Measurements from ENCODE around the gene TMEM176A. TPM values are rescaled to one million over a fixed set of nuclear protein-coding genes. Genes with fewer than 3 reads are reported as not detected.
A peak's percentile ranks its signal among the peaks of the same experiment; 100 is the strongest.

The TMEM176A gene
- total RNA-seq, 2 experiments from 2014 or later: not detected

- Mint-ChIP-seq H3K4me1 (peaks cover 4% of the 10 kb centered on the region), H3K4me3 (no peak overlapping the region), H3K36me3 (ENCODE audit: low read depth) (peaks cover 3% of the 10 kb centered on the region), H3K27me3 (peaks cover 27% of the 10 kb centered on the region), H3K9me3 (peaks cover 4% of the 10 kb centered on the region), H3K27ac (no peak overlapping the region)
- CTCF ChIA-PET: interaction anchor here (0.6 to 1.2 kb wide), 9 partner anchors 10 to 420 kb away, joined by 3 to 6 read pairs (median 3); no protein-coding TSS in a partner anchor
- no peak for DNase-seq
- POLR2A ChIA-PET: interaction anchor here (0.5 to 0.6 kb wide), 2 partner anchors 56 to 330 kb away, joined by 3 to 4 read pairs; no protein-coding TSS in a partner anchor
Observed at GRCh38 chr7:150778014-150778737, 22.4 kb upstream of the TMEM176A start.

GRCh38 chr7:150778738-150779301 is 21.7 kb upstream of the TMEM176A start:
- ChIA-PET CTCF (interaction anchor here (0.6 to 1.2 kb wide), 10 partner anchors 9 to 420 kb away, joined by 3 to 6 read pairs (median 3); no protein-coding TSS in a partner anchor), POLR2A (interaction anchor here (0.5 to 0.6 kb wide), 2 partner anchors 56 to 330 kb away, joined by 3 to 4 read pairs; no protein-coding TSS in a partner anchor)
- Mint-ChIP-seq H3K27ac (no peak overlapping the region), H3K27me3 (peaks cover 24% of the 10 kb centered on the region), H3K4me3 (no peak overlapping the region), H3K36me3 (ENCODE audit: low read depth) (no peaks in the 10 kb centered on the region), H3K9me3 (peaks cover 4% of the 10 kb centered on the region), H3K4me1 (peaks cover 4% of the 10 kb centered on the region)
- DNase-seq: peak; percentile 77

DNA sequence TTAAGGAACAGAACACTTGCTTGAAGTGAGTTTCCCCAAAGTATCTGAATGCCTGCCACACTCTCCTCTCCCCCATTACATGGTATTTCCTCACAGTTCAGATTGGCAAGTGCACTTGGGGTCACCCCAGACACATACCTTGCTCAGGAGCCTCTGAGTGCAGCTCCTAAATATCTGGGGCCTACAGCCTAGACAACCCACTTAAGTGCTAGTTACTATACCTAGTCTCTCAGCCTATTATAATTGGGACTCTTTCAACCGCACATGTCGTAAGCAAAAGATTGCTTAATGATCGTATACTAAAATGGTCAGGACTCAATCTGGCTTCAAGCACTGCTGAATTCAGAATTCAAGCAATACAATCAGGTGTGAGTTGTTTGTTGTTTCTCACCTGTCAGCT is 20.3 kb upstream of the TMEM176A start:
- Mint-ChIP-seq H3K4me1 (peaks cover 4% of the 10 kb centered on the region), H3K9me3 (no peaks in the 10 kb centered on the region), H3K27me3 (peaks cover 23% of the 10 kb centered on the region), H3K27ac (no peak overlapping the region), H3K4me3 (no peak overlapping the region), H3K36me3 (ENCODE audit: low read depth) (no peaks in the 10 kb centered on the region)
- no peak for DNase-seq
- CTCF ChIA-PET: interaction anchor here (0.6 to 1.1 kb wide), 3 partner anchors 250 to 527 kb away, joined by 3 read pairs; no protein-coding TSS in a partner anchor
- POLR2A ChIA-PET: no interaction called here

DNA sequence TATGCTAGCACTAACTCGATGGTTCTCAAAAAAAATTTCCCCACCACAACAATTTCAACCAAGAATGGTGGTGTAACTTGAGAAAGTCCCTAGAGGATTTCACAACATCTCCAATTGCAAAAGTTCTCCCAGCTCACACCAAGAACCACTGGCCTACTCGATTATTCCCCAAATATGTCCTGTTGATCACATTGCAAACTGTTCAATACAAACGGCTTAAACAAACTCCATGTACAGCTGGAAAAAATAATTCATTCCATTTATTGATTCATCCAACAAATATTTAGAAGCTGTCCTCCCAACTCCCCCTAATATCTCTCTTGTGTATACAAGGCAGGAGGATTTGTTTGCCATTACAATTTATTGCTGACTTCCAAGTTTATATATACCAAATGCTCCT is 19.5 kb upstream of the TMEM176A start:
- no peaks in the 10 kb centered on the region for H3K36me3 Mint-ChIP-seq (ENCODE audit: low read depth)
- H3K4me1 Mint-ChIP-seq: peaks cover 10% of the 10 kb centered on the region
- ChIA-PET CTCF (no interaction called here), POLR2A (no interaction called here)
- no peak overlapping the region for H3K4me3 Mint-ChIP-seq
- DNase-seq: no peak
- no peak overlapping the region for H3K27ac Mint-ChIP-seq
- peaks cover 23% of the 10 kb centered on the region for H3K27me3 Mint-ChIP-seq
- no peaks in the 10 kb centered on the region for H3K9me3 Mint-ChIP-seq

DNA sequence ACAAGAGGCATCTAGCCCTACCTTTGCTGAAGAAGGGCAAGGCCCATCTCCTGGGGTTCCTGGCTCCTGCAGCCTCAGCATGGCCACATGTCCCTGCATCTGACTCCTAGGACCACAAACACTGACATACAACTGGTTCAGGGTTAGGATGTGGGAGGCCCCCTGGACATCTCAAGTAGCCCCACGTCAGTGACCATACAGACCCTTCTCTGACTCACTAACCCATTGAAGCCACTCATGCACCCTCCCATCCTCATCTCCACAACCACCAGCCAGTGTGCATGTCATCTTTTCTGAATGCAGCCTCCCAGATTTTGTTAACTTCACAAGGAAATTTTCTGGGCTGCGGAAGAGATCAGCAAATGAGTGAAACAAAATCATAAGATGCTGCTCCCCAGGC is 18.6 kb upstream of the TMEM176A start:
- H3K4me1 Mint-ChIP-seq: peaks cover 12% of the 10 kb centered on the region

GRCh38 chr7:150784120-150784736 is 16.3 kb upstream of the TMEM176A start:
- peaks cover 15% of the 10 kb centered on the region for H3K27me3 Mint-ChIP-seq
- H3K9me3 Mint-ChIP-seq: no peaks in the 10 kb centered on the region
- H3K4me1 Mint-ChIP-seq: peaks cover 11% of the 10 kb centered on the region
- no peak overlapping the region for H3K27ac Mint-ChIP-seq
- no peaks in the 10 kb centered on the region for H3K36me3 Mint-ChIP-seq (ENCODE audit: low read depth)
- no peak overlapping the region for H3K4me3 Mint-ChIP-seq
- ChIA-PET POLR2A (no interaction called here), CTCF (no interaction called here)
- no peak for DNase-seq

More for the DNA sequence above, 18.6 kb upstream of the TMEM176A start:
- no peak overlapping the region for H3K4me3 Mint-ChIP-seq
- no peak overlapping the region for H3K27ac Mint-ChIP-seq
- POLR2A ChIA-PET: no interaction called here
- H3K9me3 Mint-ChIP-seq: no peaks in the 10 kb centered on the region
- no peak for DNase-seq
- H3K27me3 Mint-ChIP-seq: peaks cover 20% of the 10 kb centered on the region
- H3K36me3 Mint-ChIP-seq (ENCODE audit: low read depth): no peaks in the 10 kb centered on the region
- CTCF ChIA-PET: no interaction called here

GRCh38 chr7:150784954-150785353 is 15.6 kb upstream of the TMEM176A start:
- POLR2A ChIA-PET: no interaction called here
- H3K9me3 Mint-ChIP-seq: no peaks in the 10 kb centered on the region
- H3K36me3 Mint-ChIP-seq (ENCODE audit: low read depth): no peaks in the 10 kb centered on the region
- H3K27me3 Mint-ChIP-seq: peaks cover 15% of the 10 kb centered on the region
- CTCF ChIA-PET: interaction anchor here (0.9 kb wide), 1 partner anchor 277 kb away, joined by 3 read pairs; no protein-coding TSS in a partner anchor
- no peak for DNase-seq
- H3K4me3 Mint-ChIP-seq: no peak overlapping the region
- no peak overlapping the region for H3K27ac Mint-ChIP-seq
- peaks cover 11% of the 10 kb centered on the region for H3K4me1 Mint-ChIP-seq

DNA sequence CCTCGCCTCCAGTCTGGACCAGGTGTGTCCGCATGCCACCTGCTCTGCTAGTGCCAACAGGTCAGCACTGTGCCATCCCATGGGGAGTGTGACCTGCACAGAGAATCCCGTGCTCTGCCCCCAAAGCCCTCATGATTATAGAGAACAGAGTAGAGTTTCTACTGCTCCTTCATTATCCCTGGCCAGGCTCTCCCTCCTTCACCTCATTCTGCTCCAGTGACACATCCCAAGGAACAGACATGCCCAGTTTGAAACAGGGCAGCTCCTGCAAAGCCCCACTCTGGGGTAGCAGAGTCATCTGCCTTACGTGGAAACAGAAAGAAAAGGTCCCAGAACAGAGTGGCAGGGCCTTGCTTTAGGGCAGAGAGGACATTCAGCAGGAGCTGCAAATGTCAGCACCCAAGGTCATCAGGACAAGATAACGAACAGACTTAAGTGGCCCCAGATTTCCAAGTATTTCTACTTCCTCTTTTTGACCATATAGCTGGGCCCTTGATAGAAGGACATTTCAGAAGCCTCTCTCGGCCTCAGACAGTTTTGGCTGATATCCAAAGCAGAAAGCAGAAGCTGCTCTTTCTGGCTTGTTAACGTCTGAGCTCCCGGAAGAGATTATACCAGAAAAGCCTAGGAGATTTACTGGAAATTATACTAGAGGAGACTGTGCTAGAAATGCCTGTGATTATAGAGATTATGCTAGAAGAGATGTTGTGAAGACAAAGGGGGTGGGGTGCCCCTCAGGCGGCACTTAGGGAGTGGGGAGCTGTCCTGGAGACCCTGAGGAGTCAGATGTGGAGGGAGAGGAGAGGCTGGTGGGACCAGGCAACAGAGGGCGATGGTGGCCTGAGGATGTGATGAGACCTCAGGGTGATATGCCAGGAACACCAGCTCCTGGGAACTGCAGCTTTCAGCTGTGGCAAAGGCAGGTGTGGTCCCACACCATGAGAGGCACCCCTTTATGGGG is 13.0 kb upstream of the TMEM176A start:
- Mint-ChIP-seq H3K4me3 (no peak overlapping the region), H3K4me1 (peaks cover 11% of the 10 kb centered on the region), H3K27me3 (peaks cover 10% of the 10 kb centered on the region), H3K27ac (no peak overlapping the region), H3K9me3 (no peaks in the 10 kb centered on the region), H3K36me3 (ENCODE audit: low read depth) (no peaks in the 10 kb centered on the region)
- CTCF ChIA-PET: interaction anchor here (1.0 to 1.6 kb wide), 3 partner anchors 9 to 221 kb away, joined by 4 to 5 read pairs (median 4); no protein-coding TSS in a partner anchor
- POLR2A ChIA-PET: no interaction called here
- no peak for DNase-seq

DNA sequence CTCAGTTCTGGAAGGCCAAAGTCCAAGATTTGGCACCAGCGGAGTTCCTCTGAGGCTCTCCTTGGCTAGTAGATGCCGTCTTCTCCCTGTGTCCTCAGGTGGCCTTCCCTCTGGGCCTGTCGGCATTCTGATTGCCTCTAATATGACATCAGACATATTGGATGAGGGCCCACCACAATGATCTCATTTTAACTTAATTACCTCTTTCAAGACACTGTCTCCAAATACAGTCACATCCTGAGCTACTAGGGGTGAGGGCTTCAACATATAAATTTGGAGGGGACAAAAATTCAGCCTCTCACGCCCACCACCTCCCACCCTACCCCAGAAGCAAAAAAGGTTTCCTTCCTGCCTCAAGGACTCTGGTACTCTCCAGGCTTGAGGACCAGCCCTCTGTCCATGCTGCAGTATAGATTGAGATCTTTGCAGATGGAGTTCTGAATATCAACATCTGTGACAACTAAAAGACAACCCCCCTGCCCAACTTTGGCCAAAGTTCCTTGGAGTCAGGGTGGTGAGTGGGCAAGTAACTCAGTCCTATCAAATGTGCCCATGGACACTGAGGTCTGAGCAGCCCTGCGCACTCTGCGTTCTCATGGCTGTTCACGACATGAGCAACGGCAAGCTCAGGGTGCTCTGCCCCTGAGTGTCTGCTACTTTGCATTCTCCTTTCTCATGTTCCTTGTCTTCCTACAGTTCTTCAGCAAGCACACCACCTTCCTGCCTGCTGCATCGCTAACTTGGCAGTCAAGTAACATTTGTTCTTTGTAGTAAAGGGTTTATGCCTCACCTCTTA is 11.9 kb upstream of the TMEM176A start:
- Mint-ChIP-seq H3K27me3 (peaks cover 10% of the 10 kb centered on the region), H3K36me3 (ENCODE audit: low read depth) (no peaks in the 10 kb centered on the region), H3K4me3 (no peak overlapping the region), H3K27ac (no peak overlapping the region), H3K9me3 (no peaks in the 10 kb centered on the region), H3K4me1 (peaks cover 11% of the 10 kb centered on the region)
- ChIA-PET CTCF (interaction anchor here (0.8 to 1.6 kb wide), 3 partner anchors 10 to 150 kb away, joined by 3 to 5 read pairs (median 4); no protein-coding TSS in a partner anchor), POLR2A (no interaction called here)
- DNase-seq: no peak

- Mint-ChIP-seq H3K9me3 (no peaks in the 10 kb centered on the region), H3K36me3 (ENCODE audit: low read depth) (no peaks in the 10 kb centered on the region), H3K27me3 (peaks cover 7% of the 10 kb centered on the region), H3K27ac (no peak overlapping the region), H3K4me3 (no peak overlapping the region), H3K4me1 (peaks cover 10% of the 10 kb centered on the region)
- POLR2A ChIA-PET: no interaction called here
- CTCF ChIA-PET: no interaction called here
- DNase-seq: no peak
Observed at GRCh38 chr7:150790416-150791075, 10.0 kb upstream of the TMEM176A start.

- no peak for DNase-seq
- Mint-ChIP-seq H3K9me3 (no peaks in the 10 kb centered on the region), H3K27me3 (peaks cover 14% of the 10 kb centered on the region), H3K4me3 (no peak overlapping the region), H3K4me1 (peaks cover 2% of the 10 kb centered on the region), H3K27ac (no peak overlapping the region), H3K36me3 (ENCODE audit: low read depth) (no peaks in the 10 kb centered on the region)
- POLR2A ChIA-PET: no interaction called here
- CTCF ChIA-PET: no interaction called here
Observed at GRCh38 chr7:150791304-150791703, 9.3 kb upstream of the TMEM176A start.
